HEK293T (cell line): Measurements from ENCODE around the gene CCDC40.

Experiments used
- CTCF ChIA-PET: fragments of 350-600 bp; formaldehyde crosslinking; extraction: SDS; loops from one replicate; lab custom pipeline; 2021; ENCODE audit warnings: antibody characterized with exemption, inconsistent platforms; lab: Yijun Ruan, JAX
- POLR2A ChIA-PET: fragments of 350-600 bp; formaldehyde crosslinking; extraction: SDS; loops from one replicate; lab custom pipeline; 2020; ENCODE audit warnings: antibody characterized with exemption, inconsistent platforms; lab: Yijun Ruan, JAX
- DNase-seq: peaks from one replicate; pipeline ENCODE4 v3.0.0; 2012; ENCODE audit warnings: mixed read lengths; ENCODE audit errors: extremely low spot score
- ARNT ChIP-seq: fragments of 450-650 bp; IDR thresholded peaks from 2 replicates; pipeline ENCODE4 v1.6.1; 2017; ENCODE audit warnings: mild to moderate bottlenecking
- BHLHE40 ChIP-seq: fragments of 450-650 bp; IDR thresholded peaks from 2 replicates; pipeline ENCODE4 v1.6.1; 2016; ENCODE audit warnings: mild to moderate bottlenecking, moderate library complexity, borderline replicate concordance
- CTBP1 ChIP-seq: fragments of 450-650 bp; IDR thresholded peaks from 2 replicates; pipeline ENCODE4 v1.6.1; 2016; ENCODE audit warnings: borderline replicate concordance
- ELF4 ChIP-seq: fragments of 450-650 bp; IDR thresholded peaks from 2 replicates; pipeline ENCODE4 v1.6.1; 2017; ENCODE audit warnings: antibody characterized with exemption
- FOXA1 ChIP-seq: fragments of 450-650 bp; IDR thresholded peaks from 2 replicates; pipeline ENCODE4 v1.6.1; 2016; ENCODE audit warnings: mild to moderate bottlenecking
- FOXK2 ChIP-seq: fragments of 450-650 bp; IDR thresholded peaks from 2 replicates; pipeline ENCODE4 v1.6.1; 2016; ENCODE audit warnings: mild to moderate bottlenecking
- FOXM1 ChIP-seq: fragments of 450-650 bp; IDR thresholded peaks from 2 replicates; pipeline ENCODE4 v1.6.1; 2017; ENCODE audit warnings: mild to moderate bottlenecking, borderline replicate concordance
- HDGF ChIP-seq: fragments of 450-650 bp; IDR thresholded peaks from 2 replicates; pipeline ENCODE4 v1.6.1; 2017; ENCODE audit warnings: antibody characterized with exemption, borderline replicate concordance
- L3MBTL2 ChIP-seq: fragments of 450-650 bp; conservative IDR thresholded peaks from 2 replicates; pipeline ENCODE4 v1.6.1; 2016; ENCODE audit warnings: mild to moderate bottlenecking
- LEF1 ChIP-seq: fragments of 450-650 bp; IDR thresholded peaks from 2 replicates; pipeline ENCODE4 v1.6.1; 2017; ENCODE audit warnings: mild to moderate bottlenecking, borderline replicate concordance
- NFRKB ChIP-seq: fragments of 450-650 bp; IDR thresholded peaks from 2 replicates; pipeline ENCODE4 v1.6.1; 2016; ENCODE audit warnings: mild to moderate bottlenecking, moderate library complexity
- SP1 ChIP-seq: fragments of 450-650 bp; IDR thresholded peaks from 2 replicates; pipeline ENCODE4 v1.6.1; 2017
- SUZ12 ChIP-seq: fragments of 450-650 bp; IDR thresholded peaks from 2 replicates; pipeline ENCODE4 v1.6.1; 2016; ENCODE audit warnings: mild to moderate bottlenecking
- TARDBP ChIP-seq: fragments of 450-650 bp; IDR thresholded peaks from 2 replicates; pipeline ENCODE4 v1.6.1; 2016
- ZNF384 ChIP-seq: fragments of 450-650 bp; IDR thresholded peaks from 2 replicates; pipeline ENCODE4 v1.6.1; 2016
- TF ChIP-seq, protein P1 (sequence below): fragments of 450-650 bp; IDR thresholded peaks from 2 replicates; pipeline ENCODE4 v1.6.1; 2016

The CCDC40 gene

GRCh38 chr17:79989106-79989835 is 47.2 kb upstream of the CCDC40 start:
- TF ChIP-seq FOXK2 (no peak), FOXM1 (no peak), SP1 (no peak), FOXA1 (no peak), CTBP1 (no peak), ELF4 (no peak), HDGF (no peak), NFRKB (no peak), LEF1 (no peak), BHLHE40 (no peak), SUZ12 (no peak), ARNT (no peak)
- TF ChIP-seq, protein P1, sequence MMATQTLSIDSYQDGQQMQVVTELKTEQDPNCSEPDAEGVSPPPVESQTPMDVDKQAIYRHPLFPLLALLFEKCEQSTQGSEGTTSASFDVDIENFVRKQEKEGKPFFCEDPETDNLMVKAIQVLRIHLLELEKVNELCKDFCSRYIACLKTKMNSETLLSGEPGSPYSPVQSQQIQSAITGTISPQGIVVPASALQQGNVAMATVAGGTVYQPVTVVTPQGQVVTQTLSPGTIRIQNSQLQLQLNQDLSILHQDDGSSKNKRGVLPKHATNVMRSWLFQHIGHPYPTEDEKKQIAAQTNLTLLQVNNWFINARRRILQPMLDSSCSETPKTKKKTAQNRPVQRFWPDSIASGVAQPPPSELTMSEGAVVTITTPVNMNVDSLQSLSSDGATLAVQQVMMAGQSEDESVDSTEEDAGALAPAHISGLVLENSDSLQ, result no peak
- no peak for DNase-seq
- ChIA-PET POLR2A (no interaction called here), CTCF (interaction anchor here (1.5 kb wide), 1 partner anchor 19 kb away, joined by 4 read pairs; no protein-coding TSS in a partner anchor)

DNA sequence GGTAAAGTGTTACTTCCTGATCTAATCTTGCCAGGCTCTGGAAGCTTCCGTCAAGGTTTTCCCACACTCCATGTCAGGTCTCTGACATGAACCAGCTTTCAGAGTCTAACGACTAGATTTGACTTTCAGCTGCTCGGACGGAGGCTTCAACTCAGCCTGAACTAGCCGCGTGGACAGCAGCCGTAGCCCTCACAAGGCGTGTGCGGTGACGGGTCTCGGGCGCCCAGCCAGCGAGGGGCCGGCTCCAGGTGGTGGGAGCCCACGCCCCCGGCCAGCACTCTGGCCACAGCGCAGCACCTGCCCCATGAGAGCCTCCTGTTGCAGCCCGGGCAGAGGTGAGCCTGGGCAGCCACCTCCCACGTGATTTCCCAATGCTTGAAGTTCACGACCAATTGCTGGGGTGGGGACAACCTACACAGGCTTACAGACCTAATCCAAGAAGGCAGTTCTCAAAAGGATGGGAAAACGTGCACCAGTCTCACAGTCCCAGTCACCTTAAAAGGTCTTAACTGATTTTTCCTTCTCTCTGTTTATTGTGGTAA is 46.3 kb upstream of the CCDC40 start:
- TF ChIP-seq FOXM1 (no peak), LEF1 (no peak)
- no peak for DNase-seq
- ChIA-PET POLR2A (interaction anchor here (0.9 kb wide), 1 partner anchor 41 kb away, joined by 3 read pairs; no protein-coding TSS in a partner anchor), CTCF (interaction anchor here (0.6 kb wide), 1 partner anchor 201 kb away, joined by 3 read pairs; no protein-coding TSS in a partner anchor)

DNA sequence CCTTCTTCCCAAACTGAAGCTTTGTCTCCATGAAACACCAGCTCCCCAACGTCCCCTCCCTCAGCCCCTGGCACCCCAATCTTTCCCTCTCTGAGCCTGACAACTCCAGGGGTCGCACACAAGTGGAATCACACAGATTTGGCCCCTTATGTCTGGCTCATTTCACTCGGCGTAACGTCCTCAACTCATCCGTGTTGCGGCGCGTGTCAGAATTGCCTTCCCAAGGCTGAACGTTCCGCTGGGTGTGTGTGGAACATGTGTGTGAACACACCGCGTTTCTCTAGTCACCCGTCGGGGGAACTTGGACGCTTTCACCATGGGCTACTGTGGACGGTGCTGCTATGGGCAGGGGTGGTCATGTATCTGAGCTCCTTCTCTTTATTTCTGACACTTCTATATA is 45.7 kb upstream of the CCDC40 start:
- DNase-seq, result no peak
- CTCF ChIA-PET, result no interaction called here
- TF ChIP-seq L3MBTL2 (no peak), FOXA1 (no peak), ARNT (no peak), LEF1 (no peak), BHLHE40 (no peak), HDGF (no peak), CTBP1 (no peak), ZNF384 (no peak), SUZ12 (no peak), TARDBP (no peak), FOXM1 (no peak), ELF4 (no peak), SP1 (no peak)
- POLR2A ChIA-PET, result interaction anchor here (0.9 to 1.0 kb wide), 3 partner anchors 42 to 246 kb away, joined by 3 to 4 read pairs (median 3); partner anchors contain the start of gene CBX4

DNA sequence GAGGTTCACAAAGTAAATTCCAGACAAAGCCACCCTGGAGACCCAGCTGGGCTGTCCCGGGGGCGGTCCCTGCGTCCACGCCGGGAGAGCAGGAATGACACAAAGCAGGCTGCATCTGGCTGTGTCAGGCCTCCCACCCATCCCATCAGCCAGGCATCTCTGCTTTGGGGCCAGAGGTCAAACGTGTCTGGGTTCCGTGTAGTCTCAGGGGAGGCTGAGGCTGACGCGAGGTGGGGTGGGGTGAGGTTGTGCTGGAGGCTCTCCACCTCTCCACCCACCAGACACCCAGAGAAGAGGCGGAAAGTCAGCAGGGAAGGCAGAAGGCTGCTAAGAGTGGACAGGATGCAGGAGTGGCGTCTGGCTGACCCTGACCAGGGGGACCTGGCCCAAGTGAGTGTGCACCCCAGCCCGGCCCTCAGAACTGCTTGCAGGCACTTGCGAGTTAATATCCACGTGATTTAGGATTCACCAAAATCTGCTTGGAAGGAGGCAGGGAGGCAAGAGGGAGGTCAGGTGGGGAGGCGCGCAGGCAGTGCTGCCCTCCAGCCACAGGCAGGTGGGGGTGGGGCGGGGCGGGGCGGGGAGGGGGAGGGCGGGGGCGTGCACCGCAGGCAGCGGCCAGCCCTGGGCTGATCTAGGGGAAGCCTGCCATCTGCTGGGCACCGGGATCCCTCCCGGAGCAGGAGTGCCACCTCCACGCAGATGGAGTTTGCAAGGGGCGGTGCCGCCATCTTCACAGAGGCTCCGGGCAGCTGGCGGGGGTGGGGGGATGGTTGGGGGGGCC is 45.1 kb upstream of the CCDC40 start:
- DNase-seq, result peak; percentile 91
- CTCF ChIA-PET, result interaction anchor here (1.2 kb wide), 1 partner anchor 17 kb away, joined by 3 read pairs; no protein-coding TSS in a partner anchor
- TF ChIP-seq TARDBP (no peak), BHLHE40 (no peak), FOXM1 (no peak), ARNT (no peak), NFRKB (no peak), CTBP1 (no peak), SUZ12 (no peak), LEF1 (no peak), SP1 (no peak), ELF4 (no peak)
- TF ChIP-seq, protein P1, result no peak
- POLR2A ChIA-PET, result interaction anchor here (0.8 to 2.8 kb wide), 8 partner anchors 16 to 247 kb away, joined by 3 to 49 read pairs (median 4); partner anchors contain the start of genes CBX4, CBX8 and GAA

DNA sequence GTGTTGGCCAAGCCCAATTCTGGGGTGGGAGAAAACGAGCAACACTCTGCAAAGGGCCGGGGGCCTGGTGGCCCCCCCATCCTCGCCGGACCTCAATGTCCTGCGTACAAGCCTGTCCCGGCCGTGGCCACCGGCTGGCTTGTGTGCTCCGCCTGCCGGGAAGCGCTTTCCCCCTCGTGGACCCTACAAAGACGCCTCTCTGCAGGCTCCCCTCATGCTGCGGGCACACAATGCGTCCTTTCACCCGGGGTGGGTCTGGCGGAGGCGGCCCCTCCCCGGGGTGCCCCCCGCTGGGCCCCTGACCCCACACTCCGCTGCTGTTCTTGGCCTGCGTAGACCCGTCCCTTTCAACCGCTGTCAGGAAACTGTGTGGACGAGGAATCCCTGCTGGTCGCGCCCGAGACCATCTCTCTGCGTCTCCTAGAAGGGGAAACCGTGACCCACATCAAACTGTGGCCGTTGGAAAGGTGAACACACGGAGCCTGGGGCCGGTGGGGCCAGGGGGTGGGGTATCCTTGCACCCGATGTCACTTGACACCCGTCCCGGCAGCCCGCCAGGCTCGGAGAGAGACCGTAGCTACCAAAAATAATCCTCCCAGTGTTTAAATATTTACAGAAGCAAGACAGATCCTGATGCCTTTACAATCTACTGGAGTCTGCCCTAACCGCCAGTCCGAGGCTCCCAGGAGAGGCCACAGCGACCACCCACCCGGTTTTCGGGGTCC is 44.4 kb upstream of the CCDC40 start:
- ChIA-PET POLR2A (interaction anchor here (0.6 to 2.8 kb wide), 27 partner anchors 8 to 263 kb away, joined by 3 to 49 read pairs (median 4); partner anchors contain the start of genes CBX4, CBX8 and GAA), CTCF (interaction anchor here (0.7 to 1.2 kb wide), 4 partner anchors 18 to 245 kb away, joined by 3 read pairs; partner anchors contain the start of gene GAA)
- TF ChIP-seq ZNF384 (no peak), ELF4 (no peak), CTBP1 (no peak), L3MBTL2 (peak; percentile 44; the same call in 1 of the 2 replicates), FOXK2 (no peak), HDGF (0 out of 2 replicates have a peak, but pooled peaks have one; percentile 91)
- peak; percentile 30 for DNase-seq
